OCI-LY3 (cell line): ENCODE measurements around the gene CAMTA1.

ENCODE experiments used
- H2AFZ ChIP-seq: fragments of 200-600, 300-600 bp; shearing (Covaris generic); 2 replicates; pipeline ENCODE4 v1.6.0; 2014; ENCODE audit warnings: antibody characterized with exemption, low read depth, low read length
- H3K27ac ChIP-seq: fragments of 200-600, 300-600 bp; sonication (generic); 2 replicates; pipeline ENCODE4 v1.5.1; 2014; ENCODE audit warnings: mild to moderate bottlenecking, low read length, moderate library complexity, mixed read lengths
- H3K27me3 ChIP-seq: fragments of 200-600, 300-600 bp; sonication (generic); 2 replicates; pipeline ENCODE4 v1.6.1; 2014; ENCODE audit warnings: low read depth, low read length, mixed read lengths
- H3K36me3 ChIP-seq: fragments of 200-600, 300-600 bp; sonication (generic); replicated peaks from 2 replicates; pipeline ENCODE3; 2014; ENCODE audit warnings: low read depth, low read length, mixed read lengths
- H3K4me1 ChIP-seq: fragments of 300-600, 200-600 bp; sonication (generic); 2 replicates; pipeline ENCODE4 v1.6.1; 2014; ENCODE audit warnings: low read length, mixed read lengths
- H3K4me2 ChIP-seq: fragments of 200-600, 300-600 bp; sonication (generic); 2 replicates; pipeline ENCODE4 v1.6.1; 2014; ENCODE audit warnings: low read length, mixed read lengths
- H3K4me3 ChIP-seq: fragments of 300-600, 200-600 bp; sonication (generic); 2 replicates; pipeline ENCODE4 v1.5.1; 2014; ENCODE audit warnings: antibody characterized with exemption, mild to moderate bottlenecking, low read length, moderate library complexity
- H3K79me2 ChIP-seq: fragments of 300-600, 200-600 bp; shearing (Covaris generic); 2 replicates; pipeline ENCODE4 v1.6.1; 2014; ENCODE audit warnings: mild to moderate bottlenecking, low read length, mixed read lengths
- H3K9ac ChIP-seq: fragments of 300-600, 200-600 bp; shearing (Covaris generic); 2 replicates; pipeline ENCODE4 v1.6.0; 2014; ENCODE audit warnings: mild to moderate bottlenecking, low read length, moderate library complexity
- H3K9me3 ChIP-seq: fragments of 200-600, 300-600 bp; shearing (Covaris generic); 2 replicates; pipeline ENCODE4 v1.6.1; 2014; ENCODE audit warnings: low read length, mixed read lengths; ENCODE audit not compliant: insufficient read depth
- H4K20me1 ChIP-seq: fragments of 200-600, 300-600 bp; sonication (generic); 2 replicates; pipeline ENCODE4 v1.6.1; 2016; ENCODE audit warnings: low read length, mixed read lengths; ENCODE audit not compliant: insufficient read depth
- EZH2phosphoT487 ChIP-seq: fragments of 200-600 bp; shearing (Covaris generic); IDR thresholded peaks from 2 replicates; pipeline ENCODE4 v1.6.1; 2018; ENCODE audit warnings: antibody characterized with exemption, mixed run types, low read depth
- TF ChIP-seq, protein P1 (sequence below): fragments of 200-600, 300-600 bp; sonication (generic); IDR thresholded peaks from 2 replicates; pipeline ENCODE4 v1.5.1; 2014; ENCODE audit warnings: antibody characterized with exemption, low read length, low read depth

Gene CAMTA1

DNA sequence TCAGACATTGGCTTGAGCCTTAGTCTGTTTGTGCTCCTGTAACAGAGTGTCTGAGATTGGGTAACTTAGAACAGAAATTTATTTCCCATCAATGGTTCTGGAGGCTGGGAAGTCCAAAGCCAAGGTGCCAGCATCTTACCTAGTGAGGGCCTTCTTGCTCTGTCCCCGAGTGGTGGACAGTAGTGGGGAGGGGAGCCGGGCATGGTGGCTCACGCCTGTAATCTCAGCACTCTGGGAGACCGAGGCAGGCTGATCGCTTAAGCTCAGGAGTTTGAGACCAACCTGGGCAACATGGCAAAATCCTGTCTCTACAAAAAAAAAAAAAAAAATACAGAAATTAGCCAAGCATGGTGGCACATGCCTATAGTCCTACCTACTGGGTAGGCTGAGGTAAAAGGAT, 649.3 kb downstream of the CAMTA1 start:
- no peaks in the 10 kb centered on the region for H3K36me3 ChIP-seq
- H2AFZ ChIP-seq: no peak overlapping the region
- no peaks in the 10 kb centered on the region for H4K20me1 ChIP-seq
- H3K9ac ChIP-seq: no peak overlapping the region
- H3K4me3 ChIP-seq: no peak overlapping the region
- H3K9me3 ChIP-seq: no peaks in the 10 kb centered on the region
- TF ChIP-seq, protein P1, sequence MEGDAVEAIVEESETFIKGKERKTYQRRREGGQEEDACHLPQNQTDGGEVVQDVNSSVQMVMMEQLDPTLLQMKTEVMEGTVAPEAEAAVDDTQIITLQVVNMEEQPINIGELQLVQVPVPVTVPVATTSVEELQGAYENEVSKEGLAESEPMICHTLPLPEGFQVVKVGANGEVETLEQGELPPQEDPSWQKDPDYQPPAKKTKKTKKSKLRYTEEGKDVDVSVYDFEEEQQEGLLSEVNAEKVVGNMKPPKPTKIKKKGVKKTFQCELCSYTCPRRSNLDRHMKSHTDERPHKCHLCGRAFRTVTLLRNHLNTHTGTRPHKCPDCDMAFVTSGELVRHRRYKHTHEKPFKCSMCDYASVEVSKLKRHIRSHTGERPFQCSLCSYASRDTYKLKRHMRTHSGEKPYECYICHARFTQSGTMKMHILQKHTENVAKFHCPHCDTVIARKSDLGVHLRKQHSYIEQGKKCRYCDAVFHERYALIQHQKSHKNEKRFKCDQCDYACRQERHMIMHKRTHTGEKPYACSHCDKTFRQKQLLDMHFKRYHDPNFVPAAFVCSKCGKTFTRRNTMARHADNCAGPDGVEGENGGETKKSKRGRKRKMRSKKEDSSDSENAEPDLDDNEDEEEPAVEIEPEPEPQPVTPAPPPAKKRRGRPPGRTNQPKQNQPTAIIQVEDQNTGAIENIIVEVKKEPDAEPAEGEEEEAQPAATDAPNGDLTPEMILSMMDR: no peak
- no peak for TF ChIP-seq EZH2phosphoT487
- peaks cover 13% of the 10 kb centered on the region for H3K4me1 ChIP-seq
- H3K27ac ChIP-seq: no peak overlapping the region
- no peak overlapping the region for H3K4me2 ChIP-seq
- no peaks in the 10 kb centered on the region for H3K79me2 ChIP-seq
- H3K27me3 ChIP-seq: no peaks in the 10 kb centered on the region

DNA sequence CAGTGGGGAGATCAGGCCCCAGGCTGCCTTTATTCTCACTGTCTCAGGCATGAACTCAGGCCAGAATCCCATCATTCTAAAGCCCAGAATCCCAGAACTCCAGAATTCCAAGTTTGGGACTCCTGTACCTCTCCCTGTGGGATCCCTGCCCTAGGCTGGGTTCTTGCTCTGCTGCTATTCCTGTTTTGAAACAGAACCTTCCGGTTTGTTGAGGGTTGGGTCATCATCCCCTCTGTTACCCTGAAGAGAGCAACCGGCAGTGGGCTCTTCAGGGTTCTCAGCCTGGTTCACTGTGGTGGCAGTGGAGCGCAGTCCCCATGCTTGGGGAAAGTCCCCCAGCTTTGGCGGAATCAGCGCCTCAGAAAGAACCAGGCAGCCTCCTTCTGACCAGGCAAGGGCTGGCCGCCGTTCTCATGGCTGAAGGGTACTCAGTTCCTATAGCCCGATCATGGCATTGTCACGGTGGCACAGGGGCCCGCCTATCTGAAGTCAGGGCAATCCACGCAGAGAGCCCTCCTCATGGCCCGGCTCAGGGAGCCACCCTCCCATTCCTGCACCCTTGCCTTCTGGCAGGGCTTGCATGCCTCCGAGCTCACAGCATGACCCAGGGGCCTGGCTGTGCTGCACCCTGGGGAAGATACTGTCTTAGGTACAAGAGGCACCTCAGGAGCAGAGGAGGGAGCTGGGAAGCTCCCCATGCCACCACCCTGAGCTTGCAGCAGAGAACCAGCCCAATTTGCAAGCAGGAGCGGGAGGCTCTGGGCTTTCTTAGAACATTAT, 650.2 kb downstream of the CAMTA1 start:
- H2AFZ ChIP-seq: no peak overlapping the region
- no peaks in the 10 kb centered on the region for H3K36me3 ChIP-seq
- no peaks in the 10 kb centered on the region for H3K79me2 ChIP-seq
- no peak overlapping the region for H3K4me3 ChIP-seq
- no peak overlapping the region for H3K9ac ChIP-seq
- H3K27ac ChIP-seq: no peak overlapping the region
- TF ChIP-seq, protein P1: no peak
- TF ChIP-seq EZH2phosphoT487: no peak
- H3K4me1 ChIP-seq: peaks cover 13% of the 10 kb centered on the region
- H3K4me2 ChIP-seq: no peak overlapping the region
- no peaks in the 10 kb centered on the region for H4K20me1 ChIP-seq
- no peaks in the 10 kb centered on the region for H3K9me3 ChIP-seq
- no peaks in the 10 kb centered on the region for H3K27me3 ChIP-seq

DNA sequence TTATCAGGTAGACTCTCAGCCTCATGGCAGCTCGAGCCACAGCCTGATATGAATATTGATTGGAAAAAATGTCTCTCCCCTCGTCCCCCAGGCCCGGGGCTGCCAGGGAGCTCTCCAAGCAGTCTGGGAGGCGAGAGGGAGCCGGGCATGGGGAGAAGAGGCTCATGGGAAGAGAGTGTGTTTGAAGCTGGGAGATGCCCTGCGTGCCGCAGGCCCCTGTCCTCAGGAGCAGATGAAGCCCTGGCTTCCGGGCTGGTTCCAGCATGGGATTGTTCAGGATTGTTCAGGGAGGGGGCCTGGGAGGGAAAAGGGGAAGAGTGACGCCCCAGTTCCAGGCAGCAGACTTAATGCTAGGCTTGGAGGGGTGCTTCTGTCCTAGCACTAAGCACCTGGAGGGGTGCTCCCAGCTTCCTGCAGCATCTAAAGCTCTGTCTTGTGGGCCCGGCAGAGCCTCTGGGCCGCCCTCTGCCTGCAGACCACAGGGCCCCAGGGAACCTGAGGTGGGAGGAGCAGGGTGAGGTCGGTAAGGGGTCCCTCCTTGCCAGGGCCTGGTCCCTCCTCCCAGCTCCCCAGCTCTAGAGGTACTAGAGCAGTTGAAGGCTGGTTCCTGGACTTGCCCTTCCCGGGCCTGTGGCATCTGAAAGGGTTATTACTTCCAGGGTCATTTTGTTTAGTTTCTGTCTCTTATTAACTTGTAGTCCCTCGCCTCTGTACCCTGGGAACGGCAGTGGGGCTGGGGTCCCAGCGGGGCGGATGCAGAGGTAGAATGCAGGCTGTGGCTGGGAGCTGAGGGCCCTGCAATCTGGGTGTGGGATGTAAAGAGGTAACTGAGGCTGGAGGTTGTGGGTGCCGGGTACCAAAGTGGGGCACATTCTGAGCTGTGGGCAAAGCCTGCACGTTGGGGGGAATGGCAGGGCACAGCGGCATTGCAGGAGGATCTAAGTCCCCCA, 651.1 kb downstream of the CAMTA1 start:
- Histone ChIP-seq H3K27ac (no peak overlapping the region), H4K20me1 (no peaks in the 10 kb centered on the region), H3K27me3 (no peaks in the 10 kb centered on the region), H3K9me3 (no peaks in the 10 kb centered on the region), H3K4me3 (no peak overlapping the region), H3K79me2 (no peaks in the 10 kb centered on the region), H3K4me2 (no peak overlapping the region), H2AFZ (no peak overlapping the region), H3K9ac (no peak overlapping the region), H3K4me1 (peaks cover 13% of the 10 kb centered on the region), H3K36me3 (no peaks in the 10 kb centered on the region)
- TF ChIP-seq EZH2phosphoT487: no peak
- TF ChIP-seq, protein P1: no peak

DNA sequence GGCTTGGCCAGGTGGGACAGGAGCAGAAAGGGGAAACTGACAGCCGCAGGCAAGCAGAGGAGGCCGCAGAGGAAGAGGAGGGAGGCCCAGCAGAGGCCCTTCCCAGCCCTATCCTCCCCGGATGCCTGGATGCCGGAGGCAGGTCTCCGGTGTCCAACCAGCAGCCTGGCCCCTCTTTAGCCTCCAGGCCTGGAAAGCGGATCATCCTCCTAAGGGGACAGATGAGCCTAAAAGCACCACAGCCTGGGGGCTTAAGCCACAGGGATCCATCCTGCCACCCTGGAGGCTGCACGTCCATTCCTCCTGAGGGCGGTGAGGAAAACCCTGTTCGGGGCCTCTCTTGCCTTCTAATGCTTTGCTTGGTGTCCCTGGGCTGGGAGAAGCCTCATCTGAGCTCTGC, 651.8 kb downstream of the CAMTA1 start:
- Histone ChIP-seq H3K27ac (no peak overlapping the region), H2AFZ (no peak overlapping the region), H3K36me3 (no peaks in the 10 kb centered on the region), H3K4me3 (no peak overlapping the region), H3K79me2 (no peaks in the 10 kb centered on the region), H3K4me2 (no peak overlapping the region), H3K9ac (no peak overlapping the region), H3K4me1 (peaks cover 13% of the 10 kb centered on the region), H3K9me3 (no peaks in the 10 kb centered on the region), H3K27me3 (no peaks in the 10 kb centered on the region), H4K20me1 (no peaks in the 10 kb centered on the region)
- no peak for TF ChIP-seq EZH2phosphoT487
- TF ChIP-seq, protein P1: no peak
